ENCODE results near the gene CCDC110.

The CCDC110 gene

DNA sequence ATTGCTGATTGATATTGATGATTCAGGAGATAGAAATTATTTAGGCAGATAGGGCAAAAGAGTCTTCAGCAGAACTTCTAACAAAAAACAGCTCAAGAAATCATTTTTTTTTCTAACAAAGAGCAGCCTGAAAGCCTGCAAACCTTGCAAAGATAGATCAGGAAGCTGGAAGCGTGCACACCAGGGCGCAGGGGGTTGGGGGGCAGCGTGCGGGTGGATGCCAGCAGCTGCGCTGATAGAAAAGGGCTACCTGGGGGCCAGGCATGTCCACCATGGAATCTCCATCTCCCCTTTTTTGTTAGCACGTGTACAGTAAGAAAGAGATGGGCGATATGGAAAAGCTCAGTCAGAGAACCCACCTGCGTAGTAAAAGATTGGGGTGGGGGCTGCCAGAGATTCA is 1.7 kb upstream of the CCDC110 start:
- Histone ChIP-seq H3K4me3 (no peak overlapping the region), H3K27ac (no peak overlapping the region)
- TF ChIP-seq, protein P1, sequence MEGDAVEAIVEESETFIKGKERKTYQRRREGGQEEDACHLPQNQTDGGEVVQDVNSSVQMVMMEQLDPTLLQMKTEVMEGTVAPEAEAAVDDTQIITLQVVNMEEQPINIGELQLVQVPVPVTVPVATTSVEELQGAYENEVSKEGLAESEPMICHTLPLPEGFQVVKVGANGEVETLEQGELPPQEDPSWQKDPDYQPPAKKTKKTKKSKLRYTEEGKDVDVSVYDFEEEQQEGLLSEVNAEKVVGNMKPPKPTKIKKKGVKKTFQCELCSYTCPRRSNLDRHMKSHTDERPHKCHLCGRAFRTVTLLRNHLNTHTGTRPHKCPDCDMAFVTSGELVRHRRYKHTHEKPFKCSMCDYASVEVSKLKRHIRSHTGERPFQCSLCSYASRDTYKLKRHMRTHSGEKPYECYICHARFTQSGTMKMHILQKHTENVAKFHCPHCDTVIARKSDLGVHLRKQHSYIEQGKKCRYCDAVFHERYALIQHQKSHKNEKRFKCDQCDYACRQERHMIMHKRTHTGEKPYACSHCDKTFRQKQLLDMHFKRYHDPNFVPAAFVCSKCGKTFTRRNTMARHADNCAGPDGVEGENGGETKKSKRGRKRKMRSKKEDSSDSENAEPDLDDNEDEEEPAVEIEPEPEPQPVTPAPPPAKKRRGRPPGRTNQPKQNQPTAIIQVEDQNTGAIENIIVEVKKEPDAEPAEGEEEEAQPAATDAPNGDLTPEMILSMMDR (IDR thresholded peaks at IDR 0.05) = no peak
- no peak for DNase-seq (ENCODE audit: low spot score)

DNA sequence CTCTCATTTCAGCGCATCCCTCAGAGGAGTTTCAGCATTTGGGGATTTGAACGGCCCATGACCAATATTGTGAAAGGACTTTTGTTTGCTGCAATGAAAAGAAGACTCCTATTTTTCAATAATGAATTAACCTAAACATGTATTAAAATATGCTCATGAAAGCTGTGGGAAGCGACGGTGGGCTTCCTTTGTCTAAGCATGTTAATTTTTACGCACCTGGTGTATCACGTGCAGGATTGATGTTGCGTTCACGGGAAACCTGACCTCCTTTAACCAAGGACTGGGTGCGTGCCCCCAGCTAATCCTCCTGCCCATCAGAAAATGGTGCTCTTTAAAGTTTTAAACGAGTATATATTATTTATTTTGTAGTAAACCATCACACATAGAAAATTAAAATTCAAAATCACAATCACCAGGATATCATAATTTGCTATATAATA is 590 bp upstream of the CCDC110 start:
- Histone ChIP-seq H3K4me3 (peak overlapping the region; percentile 93), H3K27ac (peak overlapping the region in 1 of 2 donors; percentile 84)
- TF ChIP-seq, protein P1 (IDR thresholded peaks at IDR 0.05) = no peak
- DNase-seq (ENCODE audit: low spot score) = no peak

DNA sequence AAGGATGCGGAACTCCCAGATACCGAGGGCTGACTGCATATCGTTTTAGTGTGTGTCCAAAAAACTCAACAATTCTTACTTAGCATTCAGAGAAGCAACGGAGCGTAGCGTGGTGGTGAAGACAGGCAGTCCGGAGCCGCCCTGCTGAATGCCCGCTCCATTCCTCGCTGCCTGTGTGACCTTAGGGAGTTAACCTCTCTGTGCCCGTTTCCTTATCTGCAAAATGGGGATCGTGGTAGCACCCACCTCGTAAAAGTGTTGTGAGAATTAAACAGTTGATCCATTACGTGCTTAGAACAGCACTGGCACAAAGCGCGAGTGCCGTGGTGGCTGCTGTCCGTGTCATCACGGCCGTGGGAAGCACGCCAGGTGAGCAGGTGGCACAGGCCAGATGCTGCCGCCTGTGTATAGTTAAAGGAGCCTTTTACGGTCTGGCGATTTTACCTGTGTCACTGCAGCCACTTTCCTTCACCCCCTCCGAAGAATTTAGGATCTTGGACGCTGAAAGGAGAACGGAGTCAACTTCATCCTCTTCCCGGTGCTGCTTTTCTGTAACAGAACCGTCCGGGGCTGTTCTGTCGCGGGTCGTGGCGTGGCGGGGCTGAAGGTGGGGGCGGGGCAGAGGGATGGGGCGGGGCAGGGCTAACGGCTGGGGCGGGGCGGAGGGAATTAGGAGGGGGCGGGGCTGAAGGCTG is 885 bp downstream of the CCDC110 start:
- H3K27ac ChIP-seq = peak overlapping the region; percentile 31 to 74
- TF ChIP-seq, protein P1 (IDR thresholded peaks at IDR 0.05) = no peak
- DNase-seq (ENCODE audit: low spot score) = peak; percentile 89
- peak overlapping the region; percentile 84 for H3K4me3 ChIP-seq

DNA sequence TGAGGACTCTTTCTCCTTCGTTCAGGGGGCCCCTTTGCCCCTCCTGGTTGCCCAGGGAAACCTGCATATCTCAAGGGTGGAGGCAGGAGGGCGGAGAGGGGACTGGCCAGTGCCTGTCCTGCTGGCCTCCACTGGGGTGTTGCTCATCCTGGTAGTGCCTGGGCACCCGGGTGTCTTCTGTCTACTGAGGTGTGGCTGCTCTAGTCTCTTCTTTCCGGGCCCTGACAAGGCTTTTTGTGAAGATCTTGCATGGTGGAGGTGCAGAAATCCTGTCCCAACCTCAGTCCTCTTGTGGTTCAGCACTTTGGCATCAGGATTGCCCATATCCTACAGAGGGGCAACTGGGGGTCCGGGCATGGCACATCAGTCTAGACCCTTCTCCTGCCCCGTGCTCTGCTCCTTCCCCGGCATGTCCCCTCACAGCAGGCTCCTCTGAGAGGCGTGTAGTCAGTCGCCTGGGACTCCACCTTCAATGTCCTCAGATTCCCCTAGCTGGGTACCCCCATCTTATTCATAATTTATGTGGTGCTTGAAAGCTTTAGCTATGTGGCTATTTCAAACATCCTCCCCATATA is 1.9 kb downstream of the CCDC110 start:
- no peak for DNase-seq (ENCODE audit: low spot score)
- no peak overlapping the region for H3K27ac ChIP-seq
- H3K4me3 ChIP-seq = no peak overlapping the region
- TF ChIP-seq, protein P1 (IDR thresholded peaks at IDR 0.05) = no peak

DNA sequence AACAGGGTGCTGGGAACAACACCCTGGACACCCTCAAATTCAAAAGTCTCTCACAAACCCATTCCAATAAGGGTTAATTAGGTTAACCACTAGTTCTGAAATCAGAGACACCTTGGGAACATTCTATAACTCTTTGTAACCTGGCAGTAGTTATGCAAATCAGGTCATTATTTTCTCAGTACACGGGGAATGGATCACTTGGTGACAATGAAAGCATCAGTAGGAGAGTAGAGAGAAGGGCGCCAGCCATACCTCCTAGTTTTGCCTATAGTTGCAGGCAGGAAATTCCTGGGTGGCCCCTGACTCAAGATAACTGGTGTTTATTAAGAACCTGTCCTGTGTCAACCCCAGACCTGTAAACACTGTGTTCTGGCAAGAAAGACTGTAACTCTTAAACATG is 2.5 kb downstream of the CCDC110 start:
- TF ChIP-seq, protein P1 (IDR thresholded peaks at IDR 0.05) = no peak
- no peak for DNase-seq (ENCODE audit: low spot score)
- Histone ChIP-seq H3K27ac (no peak overlapping the region), H3K4me3 (no peak overlapping the region)

DNA sequence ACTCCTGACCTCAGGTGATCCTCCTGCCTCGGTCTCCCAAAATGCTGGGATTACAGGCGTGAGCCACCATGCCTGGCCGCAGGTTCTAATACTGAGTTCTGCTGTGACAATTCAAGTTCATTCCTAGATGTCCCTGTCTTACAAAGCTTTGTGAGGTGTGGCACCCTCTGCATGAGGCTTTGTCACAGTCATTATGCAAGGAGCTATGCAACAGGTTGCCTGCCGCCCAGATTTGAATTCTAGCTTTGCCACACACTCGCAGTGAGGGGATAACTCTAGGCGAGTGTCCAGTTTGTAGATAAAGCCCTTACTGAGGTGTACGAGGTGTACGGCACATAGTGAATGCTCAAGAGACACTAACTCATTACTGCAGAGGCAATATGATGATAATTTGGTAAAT is 3.5 kb downstream of the CCDC110 start:
- DNase-seq (ENCODE audit: low spot score) = no peak
- TF ChIP-seq, protein P1 (IDR thresholded peaks at IDR 0.05) = no peak
- H3K4me3 ChIP-seq = no peak overlapping the region
- no peak overlapping the region for H3K27ac ChIP-seq

DNA sequence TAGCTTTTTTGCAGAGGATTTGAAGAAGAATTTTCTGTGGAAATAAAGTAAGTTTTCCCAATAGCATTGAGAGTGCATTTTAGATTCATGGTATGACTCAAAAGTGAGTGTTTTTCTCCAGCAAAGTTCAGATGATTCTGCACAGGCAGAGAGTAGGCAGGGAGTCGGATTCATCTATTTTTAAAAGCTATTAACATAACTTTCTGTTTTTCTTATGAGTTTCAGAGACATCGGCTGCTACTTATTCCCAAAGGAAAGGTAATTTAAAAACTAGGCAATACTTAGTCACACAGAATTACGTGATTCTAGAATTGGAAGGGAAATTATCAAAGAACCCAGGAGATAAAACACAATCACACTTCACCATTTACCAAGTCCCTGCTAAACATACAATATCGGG is 4.4 kb downstream of the CCDC110 start:
- Histone ChIP-seq H3K4me3 (no peak overlapping the region), H3K27ac (no peak overlapping the region)
- no peak for DNase-seq (ENCODE audit: low spot score)
- TF ChIP-seq, protein P1 (IDR thresholded peaks at IDR 0.05) = no peak

All from coronary artery (tissue), 2 donors.